ENCODE data around the gene EFL1. TPM values are rescaled to one million over a fixed set of nuclear protein-coding genes. Genes with fewer than 3 reads are reported as not detected.
"Not testable (repeated sequence)": the region's sequence is repeated elsewhere in the genome, so short reads cannot be mapped to it uniquely, and the experiment has no call there.

The EFL1 gene
- total and polyA plus RNA-seq, 7 donors = 9.2 to 19.7 (median 13.1) TPM

DNA sequence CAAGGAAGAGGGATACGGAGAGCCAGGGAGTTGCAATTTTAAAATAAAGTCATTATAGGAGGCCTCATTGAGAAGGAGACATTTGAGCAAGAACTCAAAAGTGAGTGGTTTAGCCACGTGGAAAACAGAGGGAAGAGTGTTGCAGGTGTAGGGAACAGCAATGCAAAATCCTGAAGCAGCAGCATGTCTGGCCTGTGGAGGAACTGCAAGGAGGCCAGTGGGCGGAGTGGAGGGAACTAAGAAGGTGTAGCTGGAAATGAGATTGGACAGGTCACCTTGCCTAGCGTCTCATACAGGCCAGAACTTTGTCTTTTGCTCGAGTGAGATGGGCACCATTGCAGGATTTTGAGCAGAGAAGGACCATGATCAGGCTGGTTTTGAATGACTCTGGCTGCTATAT, 35.0 kb upstream of the EFL1 start:
- 90 to 99% (median 92%) methylated on average over 5 of the region's 5 CpGs for WGBS, 3 donors
- TF ChIP-seq, protein P1, sequence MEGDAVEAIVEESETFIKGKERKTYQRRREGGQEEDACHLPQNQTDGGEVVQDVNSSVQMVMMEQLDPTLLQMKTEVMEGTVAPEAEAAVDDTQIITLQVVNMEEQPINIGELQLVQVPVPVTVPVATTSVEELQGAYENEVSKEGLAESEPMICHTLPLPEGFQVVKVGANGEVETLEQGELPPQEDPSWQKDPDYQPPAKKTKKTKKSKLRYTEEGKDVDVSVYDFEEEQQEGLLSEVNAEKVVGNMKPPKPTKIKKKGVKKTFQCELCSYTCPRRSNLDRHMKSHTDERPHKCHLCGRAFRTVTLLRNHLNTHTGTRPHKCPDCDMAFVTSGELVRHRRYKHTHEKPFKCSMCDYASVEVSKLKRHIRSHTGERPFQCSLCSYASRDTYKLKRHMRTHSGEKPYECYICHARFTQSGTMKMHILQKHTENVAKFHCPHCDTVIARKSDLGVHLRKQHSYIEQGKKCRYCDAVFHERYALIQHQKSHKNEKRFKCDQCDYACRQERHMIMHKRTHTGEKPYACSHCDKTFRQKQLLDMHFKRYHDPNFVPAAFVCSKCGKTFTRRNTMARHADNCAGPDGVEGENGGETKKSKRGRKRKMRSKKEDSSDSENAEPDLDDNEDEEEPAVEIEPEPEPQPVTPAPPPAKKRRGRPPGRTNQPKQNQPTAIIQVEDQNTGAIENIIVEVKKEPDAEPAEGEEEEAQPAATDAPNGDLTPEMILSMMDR (IDR thresholded peaks at IDR 0.05) = no peak

DNA sequence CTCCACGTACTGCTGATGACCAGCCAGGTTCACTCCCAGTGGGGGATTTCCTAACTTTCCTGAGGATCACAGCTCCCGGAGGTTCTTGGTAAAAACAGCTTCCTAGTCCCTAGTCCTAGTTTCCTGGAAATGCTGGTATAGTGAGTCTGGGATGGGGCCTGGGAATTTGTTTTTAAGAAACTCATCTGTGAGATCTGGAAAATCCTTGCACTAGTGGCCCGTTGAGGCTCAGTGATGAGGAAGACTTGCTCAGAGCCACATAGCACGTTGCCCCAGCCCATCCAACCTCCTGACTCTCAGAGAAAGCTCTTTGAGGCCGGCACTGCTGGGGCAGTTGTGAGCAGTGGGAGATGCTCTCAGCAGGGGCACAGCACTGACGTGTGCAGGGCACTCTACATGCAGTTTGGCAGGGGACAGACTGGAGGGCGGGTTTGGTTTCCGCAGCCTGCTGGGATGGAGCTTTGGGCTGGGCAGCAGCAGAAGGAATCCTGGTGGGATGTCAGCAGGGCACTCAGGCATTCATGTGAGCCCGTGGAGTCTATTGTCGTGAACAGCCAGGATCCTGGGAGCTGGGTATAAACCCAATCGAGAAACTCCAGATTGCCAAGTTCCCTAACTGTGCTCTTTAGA, 31.6 kb upstream of the EFL1 start:
- no peak for ATAC-seq
- Histone ChIP-seq H3K4me3 (no peak overlapping the region), H3K36me3 (ENCODE audit: insufficient read depth in 1 of 2, low read depth in 1 of 2) (no peaks in the 10 kb centered on the region), H3K27ac (no peak overlapping the region), H3K27me3 (ENCODE audit: insufficient read depth in 3 of 3, low read length in 2 of 3) (no peaks in the 10 kb centered on the region), H3K4me1 (no peaks in the 10 kb centered on the region), H3K9me3 (no peaks in the 10 kb centered on the region)
- DNase-seq = no peak
- TF ChIP-seq, protein P1 (IDR thresholded peaks at IDR 0.05) = no peak
- intact Hi-C loops (cut with DNase I) = no loop called here
- 48 to 51% (median 48%) methylated on average over 11 of the region's 11 CpGs for WGBS, 3 donors

More for the DNA sequence above, 35.0 kb upstream of the EFL1 start:
- Histone ChIP-seq H3K27ac (no peak overlapping the region), H3K4me1 (no peaks in the 10 kb centered on the region), H3K36me3 (ENCODE audit: insufficient read depth in 1 of 2, low read depth in 1 of 2) (no peaks in the 10 kb centered on the region), H3K4me3 (no peak overlapping the region), H3K27me3 (ENCODE audit: insufficient read depth in 3 of 3, low read length in 2 of 3) (no peaks in the 10 kb centered on the region), H3K9me3 (no peaks in the 10 kb centered on the region)
- no peak for DNase-seq
- intact Hi-C loops (cut with DNase I) = no loop called here
- no peak for ATAC-seq

DNA sequence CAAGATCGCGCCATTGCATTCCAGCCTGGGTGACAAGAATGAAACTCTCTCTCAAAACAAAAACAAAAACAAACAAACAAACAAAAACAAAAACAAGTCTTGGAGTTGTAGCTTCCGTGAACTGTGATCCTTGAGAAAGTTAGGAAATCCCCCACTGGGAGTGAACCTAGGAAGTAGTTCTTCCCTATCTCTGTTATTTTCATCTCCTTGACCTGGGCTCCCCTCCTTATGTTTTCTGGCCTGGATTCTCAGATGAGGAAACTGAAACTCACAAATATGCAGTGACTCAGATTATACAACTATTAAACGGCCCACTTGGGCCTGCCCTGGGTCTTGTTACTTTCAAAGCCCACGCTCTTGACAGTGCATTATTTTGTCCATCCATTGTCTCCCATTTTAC, 29.7 kb upstream of the EFL1 start:
- WGBS, 3 donors = 82 to 86% (median 85%) methylated on average over 5 of the region's 5 CpGs

DNA sequence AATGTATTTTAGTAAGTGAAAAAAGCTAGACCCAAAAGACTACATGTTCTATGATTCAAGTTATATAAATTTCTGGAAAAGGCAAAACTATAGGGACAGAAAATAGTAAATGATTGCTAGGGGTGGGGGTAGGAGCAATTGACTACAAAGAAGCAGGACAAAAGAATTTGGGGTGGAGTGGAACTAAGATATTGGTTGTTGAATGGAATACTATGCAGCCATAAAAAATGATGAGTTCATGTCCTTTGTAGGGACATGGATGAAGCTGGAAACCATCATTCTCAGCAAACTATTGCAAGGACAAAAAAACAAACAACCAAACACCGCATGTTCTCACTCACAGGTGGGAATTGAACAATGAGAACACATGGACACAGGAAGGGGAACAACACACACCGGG, 25.7 kb upstream of the EFL1 start:
- ATAC-seq; intact Hi-C loops (cut with DNase I); H3K27ac ChIP-seq; H3K9me3 ChIP-seq; H3K4me3 ChIP-seq; H3K4me1 ChIP-seq; H3K27me3 ChIP-seq (ENCODE audit: insufficient read depth in 3 of 3, low read length in 2 of 3); H3K36me3 ChIP-seq (ENCODE audit: insufficient read depth in 1 of 2, low read depth in 1 of 2); DNase-seq: not testable (repeated sequence)
- 81 to 92% (median 85%) methylated on average over 2 of the region's 2 CpGs for WGBS, 3 donors

More for the DNA sequence above, 29.7 kb upstream of the EFL1 start:
- Histone ChIP-seq H3K27ac (no peak overlapping the region), H3K4me3 (no peak overlapping the region), H3K9me3 (no peaks in the 10 kb centered on the region), H3K4me1 (no peaks in the 10 kb centered on the region), H3K27me3 (ENCODE audit: insufficient read depth in 3 of 3, low read length in 2 of 3) (no peaks in the 10 kb centered on the region), H3K36me3 (ENCODE audit: insufficient read depth in 1 of 2, low read depth in 1 of 2) (no peaks in the 10 kb centered on the region)
- DNase-seq (no peak), ATAC-seq (no peak)
- intact Hi-C loops (cut with DNase I) = no loop called here
- TF ChIP-seq, protein P1 (IDR thresholded peaks at IDR 0.05) = no peak

DNA sequence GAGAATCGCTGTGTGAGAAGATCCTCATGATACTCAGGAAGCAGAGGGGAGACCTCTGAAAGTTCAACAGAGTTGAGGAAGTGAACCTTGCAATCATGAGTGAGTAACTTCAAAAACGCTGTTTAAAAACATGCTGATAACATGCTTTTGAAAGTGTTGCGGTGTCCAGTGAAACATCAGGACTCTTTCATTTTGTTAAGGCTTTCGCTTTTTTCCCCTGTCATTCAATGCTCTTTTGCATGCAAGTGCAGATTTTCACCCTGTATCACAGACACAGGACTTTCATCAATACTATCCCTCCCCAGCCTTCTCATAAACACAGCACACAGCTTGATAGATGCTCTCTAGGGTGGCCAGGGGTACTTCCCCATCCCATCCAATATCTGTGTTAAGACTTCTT, 23.9 kb upstream of the EFL1 start:
- DNase-seq; H3K27ac ChIP-seq; intact Hi-C loops (cut with DNase I); H3K4me1 ChIP-seq; H3K36me3 ChIP-seq (ENCODE audit: insufficient read depth in 1 of 2, low read depth in 1 of 2); H3K4me3 ChIP-seq; ATAC-seq; H3K9me3 ChIP-seq; H3K27me3 ChIP-seq (ENCODE audit: insufficient read depth in 3 of 3, low read length in 2 of 3): not testable (repeated sequence)
- WGBS, 3 donors = 83 to 92% (median 84%) methylated on average over 4 of the region's 4 CpGs

DNA sequence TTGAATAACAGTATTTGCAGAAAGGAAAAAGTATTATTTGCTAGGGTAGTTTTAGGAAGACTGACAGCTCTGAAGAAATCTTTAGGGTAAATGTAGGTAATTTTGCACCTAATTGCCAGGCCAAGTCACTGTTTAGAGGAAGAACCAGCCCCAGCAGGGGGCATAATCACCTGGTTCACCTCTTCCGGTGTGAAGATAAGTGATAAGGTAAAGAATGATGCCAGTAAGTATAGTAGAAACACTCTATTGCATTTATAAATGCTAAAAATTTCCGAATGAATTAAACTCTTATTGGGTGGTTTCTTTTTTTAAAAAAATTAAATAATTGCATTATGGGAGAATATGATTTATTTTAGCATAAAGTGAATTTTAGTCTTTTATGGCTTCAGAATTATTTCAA, 21.8 kb upstream of the EFL1 start:
- H3K27me3 ChIP-seq (ENCODE audit: insufficient read depth in 3 of 3, low read length in 2 of 3); H3K4me1 ChIP-seq; intact Hi-C loops (cut with DNase I); H3K27ac ChIP-seq; H3K4me3 ChIP-seq; H3K9me3 ChIP-seq; ATAC-seq; DNase-seq; H3K36me3 ChIP-seq (ENCODE audit: insufficient read depth in 1 of 2, low read depth in 1 of 2): not testable (repeated sequence)
- WGBS, 3 donors = 91 to 100% (median 93%) methylated on average over 1 of the region's 2 CpGs

DNA sequence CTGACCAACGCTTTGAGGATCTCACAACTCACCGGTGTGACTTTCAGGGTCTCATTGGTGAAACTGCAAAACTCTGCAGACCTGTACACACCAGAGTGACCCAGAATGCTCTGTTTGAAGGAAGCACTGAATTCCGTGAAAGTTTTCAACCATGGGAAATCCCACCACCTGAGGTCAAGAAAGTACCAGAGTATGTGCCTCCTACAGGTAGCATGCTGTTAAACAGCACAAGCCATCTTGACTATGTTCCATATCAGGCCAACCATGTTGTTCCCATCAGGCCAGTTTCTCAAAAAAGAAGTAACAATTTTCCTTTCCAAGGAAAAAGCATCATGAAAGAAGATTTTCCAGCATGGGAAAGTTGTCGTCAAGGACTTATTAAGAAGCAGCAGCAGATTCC, 19.9 kb upstream of the EFL1 start:
- H3K4me1 ChIP-seq; H3K27me3 ChIP-seq (ENCODE audit: insufficient read depth in 3 of 3, low read length in 2 of 3); DNase-seq; H3K4me3 ChIP-seq; intact Hi-C loops (cut with DNase I); H3K36me3 ChIP-seq (ENCODE audit: insufficient read depth in 1 of 2, low read depth in 1 of 2); H3K9me3 ChIP-seq; ATAC-seq; H3K27ac ChIP-seq: not testable (repeated sequence)
- 84 to 85% (median 84%) methylated on average over 4 of the region's 4 CpGs for WGBS, 3 donors
